Activated CD4-positive, alpha-beta T cell treated with anti-CD3 and anti-CD28 coated beads for 4 hours (primary cell): ENCODE results near the gene ERN2.

ENCODE experiments used
- DNase-seq, 2 donors: peaks; one replicate each; pipeline ENCODE4 v3.0.0-alpha.2; 2020

The ERN2 gene

GRCh38 chr16:23682181-23682580 is 30.8 kb downstream of the ERN2 start:
- no peak for DNase-seq

GRCh38 chr16:23679986-23680336 is 33.1 kb downstream of the ERN2 start:
- no peak for DNase-seq

- no peak for DNase-seq
Measured at GRCh38 chr16:23679274-23679985, 33.6 kb downstream of the ERN2 start.

- DNase-seq = peak; percentile 57 to 63
Measured at GRCh38 chr16:23678430-23679273, 34.4 kb downstream of the ERN2 start, which contains the start of gene PLK1. TSS of gene PLK1 (plus strand) at chr16:23678889. CDS start at chr16:23678933, 44 bp downstream.

GRCh38 chr16:23676924-23677480 is 36.0 kb downstream of the ERN2 start:
- DNase-seq = no peak

GRCh38 chr16:23673971-23674614 is 38.9 kb downstream of the ERN2 start:
- no peak for DNase-seq

- peak in 1 of 2 donors; percentile 5 for DNase-seq
Measured at GRCh38 chr16:23670137-23670776, 42.8 kb downstream of the ERN2 start.

GRCh38 chr16:23668873-23669272 is 44.1 kb downstream of the ERN2 start:
- no peak for DNase-seq

- no peak for DNase-seq
Measured at GRCh38 chr16:23668225-23668624, 44.8 kb downstream of the ERN2 start.

- DNase-seq = no peak
Measured at GRCh38 chr16:23667355-23667659, 45.7 kb downstream of the ERN2 start.

GRCh38 chr16:23666571-23667354 is 46.3 kb downstream of the ERN2 start:
- no peak for DNase-seq

- DNase-seq = no peak
Measured at GRCh38 chr16:23663918-23664317, 49.1 kb downstream of the ERN2 start.

GRCh38 chr16:23651943-23652468 is 61.0 kb downstream of the ERN2 start:
- no peak for DNase-seq

GRCh38 chr16:23650674-23651416 is 62.2 kb downstream of the ERN2 start:
- DNase-seq = no peak

- no peak for DNase-seq
Measured at GRCh38 chr16:23642246-23642774, 70.7 kb downstream of the ERN2 start.

- DNase-seq = peak; percentile 76 to 81
Measured at GRCh38 chr16:23640931-23641765, 71.9 kb downstream of the ERN2 start, which contains the start of the genes DCTN5 and PALB2. TSS of gene DCTN5 (plus strand) at chr16:23641466. CDS start at chr16:23641543, 77 bp downstream. TSS of gene PALB2 (minus strand) at chr16:23641310. CDS start at chr16:23641157, 153 bp downstream.

- DNase-seq = peak; percentile 19 to 21
Measured at GRCh38 chr16:23640615-23640930, 72.4 kb downstream of the ERN2 start.
